Measurements from ENCODE around the gene EXOC4. TPM values are rescaled to one million over a fixed set of nuclear protein-coding genes. Genes with fewer than 3 reads are reported as not detected.

Gene EXOC4
- total RNA-seq, 4 donors from 2014 or later = 59.2 to 88.7 (median 71.6) TPM

GRCh38 chr7:133477791-133478190, 224.9 kb downstream of the EXOC4 start:
- no peak for TF ChIP-seq CTCF (IDR thresholded peaks at IDR 0.05)
- DNase-seq (ENCODE audit: low spot score) (no peak), ATAC-seq (ENCODE audit: low FRiP score) (no peak)

- ATAC-seq (ENCODE audit: low FRiP score) = no peak
These were observed 225.8 kb downstream of the EXOC4 start for GRCh38 chr7:133478591-133479135.

GRCh38 chr7:133479456-133480065, 226.7 kb downstream of the EXOC4 start:
- no peak for DNase-seq (ENCODE audit: low spot score)
- no peak for TF ChIP-seq CTCF (IDR thresholded peaks at IDR 0.05)
- ATAC-seq (ENCODE audit: low FRiP score) = no peak

More at GRCh38 chr7:133478591-133479135, 225.8 kb downstream of the EXOC4 start:
- no peak for TF ChIP-seq CTCF (IDR thresholded peaks at IDR 0.05)
- DNase-seq (ENCODE audit: low spot score) = no peak

GRCh38 chr7:133480868-133481267, 228.0 kb downstream of the EXOC4 start:
- no peak for ATAC-seq (ENCODE audit: low FRiP score)
- no peak for TF ChIP-seq CTCF (IDR thresholded peaks at IDR 0.05)

GRCh38 chr7:133481676-133482075, 228.8 kb downstream of the EXOC4 start:
- DNase-seq (ENCODE audit: low spot score) = no peak
- TF ChIP-seq CTCF (IDR thresholded peaks at IDR 0.05) = no peak
- no peak for ATAC-seq (ENCODE audit: low FRiP score)

More at GRCh38 chr7:133480868-133481267, 228.0 kb downstream of the EXOC4 start:
- no peak for DNase-seq (ENCODE audit: low spot score)

GRCh38 chr7:133482599-133482998, 229.7 kb downstream of the EXOC4 start:
- no peak for ATAC-seq (ENCODE audit: low FRiP score)
- DNase-seq (ENCODE audit: low spot score) = no peak
- no peak for TF ChIP-seq CTCF (IDR thresholded peaks at IDR 0.05)

GRCh38 chr7:133484086-133484485, 231.2 kb downstream of the EXOC4 start:
- ATAC-seq (ENCODE audit: low FRiP score) (no peak), DNase-seq (ENCODE audit: low spot score) (no peak)
- TF ChIP-seq CTCF (IDR thresholded peaks at IDR 0.05) = no peak

Data from omental fat pad (tissue), 4 donors.